ENCODE results near the gene SLC25A34. TPM values are rescaled to one million over a fixed set of nuclear protein-coding genes. Genes with fewer than 3 reads are reported as not detected.

The SLC25A34 gene
- total RNA-seq, 4 donors from 2014 or later = 12.9 to 73.3 (median 36.2) TPM

GRCh38 chr1:15728937-15729657 is 7.0 kb upstream of the SLC25A34 start:
- intact Hi-C loops (cut with DNase I; ENCODE audit: low total_unique reads) (no loop called here), in situ Hi-C loops (cut with MboI; ENCODE audit: low pct_ligation_motif_present in 1 of 4, low pct_unique_long_range_greater_than_20kb in 1 of 4, low sequenced_read_pairs in 3 of 4) (no loop called here)
- no peaks in the 10 kb centered on the region for H3K4me1 ChIP-seq
- H3K9me3 ChIP-seq = no peaks in the 10 kb centered on the region
- H3K4me3 ChIP-seq = no peak overlapping the region
- WGBS, 2 donors (ENCODE audit: low coverage in 1 of 2) = 89% methylated on average over 18 of the region's 22 CpGs; no CpG with 5 or more reads in 1 of the 2 donors
- DNase-seq = no peak
- no peaks in the 10 kb centered on the region for H3K27me3 ChIP-seq
- no peak overlapping the region for H3K27ac ChIP-seq
- TF ChIP-seq POLR2A (IDR thresholded peaks at IDR 0.05) (no peak), CTCF (IDR thresholded peaks at IDR 0.05) (no peak), EP300 (IDR thresholded peaks at IDR 0.05; ENCODE audit: low read depth) (no peak), POLR2AphosphoS5 (IDR thresholded peaks at IDR 0.05) (no peak)
- H3K36me3 ChIP-seq = peaks cover 0 to 58% (median 28%) of the 10 kb centered on the region in 4 donors

GRCh38 chr1:15730423-15730822 is 5.6 kb upstream of the SLC25A34 start:
- WGBS, 2 donors (ENCODE audit: low coverage in 1 of 2) = 95 to 100% methylated on average over 1 to 16 of the region's 16 CpGs
- H3K27me3 ChIP-seq = no peaks in the 10 kb centered on the region
- no peak overlapping the region for H3K4me3 ChIP-seq
- no peak for DNase-seq
- TF ChIP-seq POLR2A (IDR thresholded peaks at IDR 0.05) (no peak), CTCF (IDR thresholded peaks at IDR 0.05) (no peak), EP300 (IDR thresholded peaks at IDR 0.05; ENCODE audit: low read depth) (no peak), POLR2AphosphoS5 (IDR thresholded peaks at IDR 0.05) (no peak)
- no peaks in the 10 kb centered on the region for H3K9me3 ChIP-seq
- intact Hi-C loops (cut with DNase I; ENCODE audit: low total_unique reads) = no loop called here
- H3K36me3 ChIP-seq = peaks cover 0 to 58% (median 28%) of the 10 kb centered on the region in 4 donors
- in situ Hi-C loops (cut with MboI; ENCODE audit: low pct_ligation_motif_present in 1 of 4, low pct_unique_long_range_greater_than_20kb in 1 of 4, low sequenced_read_pairs in 3 of 4) = no loop called here
- no peak overlapping the region for H3K27ac ChIP-seq
- H3K4me1 ChIP-seq = peaks cover 6 to 8% (median 7%) of the 10 kb centered on the region in 4 donors

- Histone ChIP-seq H3K4me3 (no peak overlapping the region), H3K9me3 (no peaks in the 10 kb centered on the region), H3K27ac (no peak overlapping the region), H3K36me3 (peaks cover 0 to 53% (median 26%) of the 10 kb centered on the region in 4 donors), H3K27me3 (no peaks in the 10 kb centered on the region), H3K4me1 (peaks cover 10 to 13% (median 12%) of the 10 kb centered on the region in 4 donors)
- intact Hi-C loops (cut with DNase I; ENCODE audit: low total_unique reads) = no loop called here
- in situ Hi-C loops (cut with MboI; ENCODE audit: low pct_ligation_motif_present in 1 of 4, low pct_unique_long_range_greater_than_20kb in 1 of 4, low sequenced_read_pairs in 3 of 4) = no loop called here
- TF ChIP-seq POLR2A (IDR thresholded peaks at IDR 0.05) (no peak), CTCF (IDR thresholded peaks at IDR 0.05) (no peak), POLR2AphosphoS5 (IDR thresholded peaks at IDR 0.05) (no peak)
- WGBS, 2 donors (ENCODE audit: low coverage in 1 of 2) = 87% methylated on average over 10 of the region's 16 CpGs; no CpG with 5 or more reads in 1 of the 2 donors
- no peak for DNase-seq
Observed at GRCh38 chr1:15730936-15731335, 5.1 kb upstream of the SLC25A34 start.

- Histone ChIP-seq H3K36me3 (peaks cover 0 to 50% (median 24%) of the 10 kb centered on the region in 4 donors), H3K27ac (no peak overlapping the region), H3K9me3 (no peaks in the 10 kb centered on the region), H3K4me3 (no peak overlapping the region), H3K27me3 (no peaks in the 10 kb centered on the region), H3K4me1 (peaks cover 11 to 22% (median 21%) of the 10 kb centered on the region in 4 donors)
- no peak for TF ChIP-seq POLR2AphosphoS5 (IDR thresholded peaks at IDR 0.05)
- TF ChIP-seq CTCF (IDR thresholded peaks at IDR 0.05) = no peak
- no peak for TF ChIP-seq EP300 (IDR thresholded peaks at IDR 0.05; ENCODE audit: low read depth)
- TF ChIP-seq POLR2A (IDR thresholded peaks at IDR 0.05) = no peak
- in situ Hi-C loops (cut with MboI; ENCODE audit: low pct_ligation_motif_present in 1 of 4, low pct_unique_long_range_greater_than_20kb in 1 of 4, low sequenced_read_pairs in 3 of 4) (no loop called here), intact Hi-C loops (cut with DNase I; ENCODE audit: low total_unique reads) (no loop called here)
- no peak for DNase-seq
- WGBS, 2 donors (ENCODE audit: low coverage in 1 of 2) = 94% methylated on average over 38 of the region's 39 CpGs; no CpG with 5 or more reads in 1 of the 2 donors
Observed at GRCh38 chr1:15731735-15732685, 4.0 kb upstream of the SLC25A34 start.
